Breast epithelium (tissue), 3 donors: ENCODE measurements around the gene FCN2.

Experiments
- POLR2A ChIP-seq: fragments of 450-650 bp; IDR thresholded peaks from one replicate; pipeline ENCODE4 v1.6.1; 2016; ENCODE audit warnings: antibody characterized with exemption, mild to moderate bottlenecking, moderate library complexity
- POLR2AphosphoS5 ChIP-seq, 3 donors: sonication (generic); formaldehyde crosslinking; IDR thresholded peaks; one replicate each; pipeline ENCODE4 v1.6.1; 2017; ENCODE audit warnings: antibody characterized with exemption in 3 of 3
- TF ChIP-seq, protein P1 (sequence below), 3 donors: fragments of 450-650 bp; IDR thresholded peaks; one replicate each; pipeline ENCODE4 v1.5.1; 2016 to 2017; ENCODE audit warnings: antibody characterized with exemption in 3 of 3, mild to moderate bottlenecking in 3 of 3, moderate library complexity in 3 of 3

DNA sequence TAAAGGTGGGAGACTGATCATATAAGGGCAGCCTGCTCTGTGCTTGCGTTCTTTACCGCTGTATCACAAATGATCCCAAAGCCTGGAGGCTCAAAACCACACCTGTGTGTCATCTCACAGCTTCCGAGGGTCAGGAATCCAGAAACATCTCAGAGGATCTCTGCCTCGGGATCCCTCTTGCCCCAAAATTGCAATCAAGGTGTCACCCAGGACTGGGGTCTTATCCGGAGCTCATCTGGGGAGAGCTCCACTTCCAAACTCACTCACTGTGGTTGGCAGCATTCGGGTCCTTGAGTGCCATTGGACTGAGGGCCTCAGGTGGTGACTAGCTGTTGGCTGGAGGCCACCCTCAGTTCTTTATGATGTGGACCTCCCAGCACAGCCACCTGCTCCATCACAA is 26.7 kb upstream of the FCN2 start:
- TF ChIP-seq, protein P1, sequence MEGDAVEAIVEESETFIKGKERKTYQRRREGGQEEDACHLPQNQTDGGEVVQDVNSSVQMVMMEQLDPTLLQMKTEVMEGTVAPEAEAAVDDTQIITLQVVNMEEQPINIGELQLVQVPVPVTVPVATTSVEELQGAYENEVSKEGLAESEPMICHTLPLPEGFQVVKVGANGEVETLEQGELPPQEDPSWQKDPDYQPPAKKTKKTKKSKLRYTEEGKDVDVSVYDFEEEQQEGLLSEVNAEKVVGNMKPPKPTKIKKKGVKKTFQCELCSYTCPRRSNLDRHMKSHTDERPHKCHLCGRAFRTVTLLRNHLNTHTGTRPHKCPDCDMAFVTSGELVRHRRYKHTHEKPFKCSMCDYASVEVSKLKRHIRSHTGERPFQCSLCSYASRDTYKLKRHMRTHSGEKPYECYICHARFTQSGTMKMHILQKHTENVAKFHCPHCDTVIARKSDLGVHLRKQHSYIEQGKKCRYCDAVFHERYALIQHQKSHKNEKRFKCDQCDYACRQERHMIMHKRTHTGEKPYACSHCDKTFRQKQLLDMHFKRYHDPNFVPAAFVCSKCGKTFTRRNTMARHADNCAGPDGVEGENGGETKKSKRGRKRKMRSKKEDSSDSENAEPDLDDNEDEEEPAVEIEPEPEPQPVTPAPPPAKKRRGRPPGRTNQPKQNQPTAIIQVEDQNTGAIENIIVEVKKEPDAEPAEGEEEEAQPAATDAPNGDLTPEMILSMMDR (IDR thresholded peaks at IDR 0.05), result no peak
- TF ChIP-seq POLR2A (no peak), POLR2AphosphoS5 (IDR thresholded peaks at IDR 0.05) (no peak)
